H1 (cell line): ENCODE measurements around the gene CDC123. TPM values are rescaled to one million over a fixed set of nuclear protein-coding genes. Genes with fewer than 3 reads are reported as not detected.

Experiments
- CTCF ChIA-PET: fragments of 300-600 bp; sonication (Branson Sonifier 250); formaldehyde crosslinking; loops from one replicate; lab custom pipeline; 2021; ENCODE audit not compliant: partially characterized antibody; lab: Charles Lee
- POLR2A ChIA-PET: fragments of 300-600 bp; sonication (Branson Sonifier 250); formaldehyde crosslinking; loops from one replicate; lab custom pipeline; 2021; ENCODE audit warnings: inconsistent platforms; ENCODE audit not compliant: partially characterized antibody; lab: Charles Lee
- DNase-seq, 2 experiments: peaks; one replicate each; pipeline versions ENCODE4 v3.0.0 to v3.0.0-alpha.2; 2010 to 2022; ENCODE audit warnings: low spot score in 2 of 2, low read depth in 1 of 2, mixed read lengths in 1 of 2
- FAIRE-seq: peaks from 2 replicates; lab custom pipeline; 2011; peaks lifted over from hg19 to GRCh38; lab: Jason Lieb, UNC
- H2AFZ ChIP-seq: 2 replicates; pipeline ENCODE4 v1.8.1; 2012; ENCODE audit warnings: low read length, inconsistent platforms
- H2AK5ac ChIP-seq: 2 replicates; pipeline ENCODE4 v1.6.1; 2013; ENCODE audit warnings: low read depth, low read length
- H2BK120ac ChIP-seq: replicated peaks from 2 replicates; pipeline ENCODE3; 2013; ENCODE audit warnings: low read depth, low read length, inconsistent platforms
- H2BK12ac ChIP-seq: 2 replicates; pipeline ENCODE4 v1.6.1; 2013; ENCODE audit warnings: low read depth, low read length
- H2BK15ac ChIP-seq: 2 replicates; pipeline ENCODE4 v1.6.1; 2013; ENCODE audit warnings: low read length
- H2BK20ac ChIP-seq: 2 replicates; pipeline ENCODE4 v1.6.1; 2013; ENCODE audit warnings: low read length
- H2BK5ac ChIP-seq: 2 replicates; pipeline ENCODE4 v1.6.1; 2013; ENCODE audit warnings: low read depth, low read length
- H3K14ac ChIP-seq: 2 replicates; pipeline ENCODE4 v1.6.1; 2013; ENCODE audit warnings: inconsistent platforms; ENCODE audit not compliant: insufficient read length
- H3K18ac ChIP-seq: 2 replicates; pipeline ENCODE4 v1.6.1; 2013; ENCODE audit warnings: low read length; ENCODE audit errors: extremely low read depth
- H3K23ac ChIP-seq: 2 replicates; pipeline ENCODE4 v1.6.1; 2013; ENCODE audit warnings: inconsistent platforms; ENCODE audit not compliant: insufficient read length
- H3K23me2 ChIP-seq: 2 replicates; pipeline ENCODE4 v1.6.1; 2013; ENCODE audit warnings: low read depth, low read length
- H3K27ac ChIP-seq: 2 replicates; pipeline ENCODE4 v1.6.1; 2011; ENCODE audit warnings: low read depth, low read length, inconsistent platforms
- H3K27me3 ChIP-seq, 4 experiments: replicated peaks in 1 of 4; 1 replicate in 1 of 4; 2 replicates in 3 of 4; pipeline versions ENCODE4 v1.6.1 to v1.8.1; 2011 to 2013; ENCODE audit warnings: low read length in 3 of 4, mild to moderate bottlenecking in 3 of 4, inconsistent platforms in 2 of 4, mixed read lengths in 2 of 4, moderate library complexity in 1 of 4; ENCODE audit not compliant: control insufficient read depth in 3 of 4, insufficient read depth in 3 of 4; ENCODE audit errors: extremely low read depth in 1 of 4
- H3K36me3 ChIP-seq, 4 experiments: 2 replicates each; pipeline versions ENCODE4 v1.6.1 to v1.8.1; 2011 to 2013; ENCODE audit warnings: mild to moderate bottlenecking in 4 of 4, low read length in 3 of 4, moderate library complexity in 2 of 4, control low read depth in 1 of 4, inconsistent platforms in 1 of 4; ENCODE audit not compliant: insufficient read depth in 4 of 4, control insufficient read depth in 2 of 4
- H3K4ac ChIP-seq: replicated peaks from 2 replicates; pipeline ENCODE3; 2013; ENCODE audit warnings: low read length, low read depth, mixed read lengths, inconsistent platforms; ENCODE audit not compliant: insufficient read length
- H3K4me1 ChIP-seq, 4 experiments: replicated peaks in 1 of 4; 1 replicate in 1 of 4; 2 replicates in 3 of 4; pipeline versions ENCODE4 v1.6.1 to v1.8.1; 2011 to 2013; ENCODE audit warnings: low read length in 3 of 4, inconsistent platforms in 2 of 4, mixed read lengths in 1 of 4; ENCODE audit not compliant: insufficient read depth in 4 of 4, control insufficient read depth in 3 of 4
- H3K4me2 ChIP-seq, 2 experiments: 2 replicates each; pipeline versions ENCODE4 v1.6.1 to v1.8.1; 2011 to 2013; ENCODE audit warnings: low read depth in 2 of 2, low read length in 2 of 2, control low read depth in 1 of 2, inconsistent platforms in 1 of 2, mild to moderate bottlenecking in 1 of 2; ENCODE audit not compliant: insufficient read depth in 1 of 2
- H3K4me3 ChIP-seq, 4 experiments: fragments of 200-600, 300-600 bp in 1 of 4; sonication (generic), shearing (Covaris generic), sonication (Bioruptor Twin) in 1 of 4; 2 replicates each; pipeline versions ENCODE4 v1.5.1 to v1.8.1; 2011 to 2016; ENCODE audit warnings: low read length in 4 of 4, low read depth in 3 of 4, control low read depth in 2 of 4, inconsistent platforms in 2 of 4, mild to moderate bottlenecking in 2 of 4, mixed read lengths in 1 of 4, moderate library complexity in 1 of 4; ENCODE audit not compliant: insufficient read depth in 2 of 4; ENCODE audit errors: extremely low read depth in 1 of 4
- H3K56ac ChIP-seq: replicated peaks from 2 replicates; pipeline ENCODE3; 2013; ENCODE audit warnings: low read depth, mild to moderate bottlenecking, mixed read lengths, low read length, inconsistent platforms; ENCODE audit not compliant: insufficient read length
- H3K79me1 ChIP-seq: 2 replicates; pipeline ENCODE4 v1.6.1; 2013; ENCODE audit warnings: low read depth, low read length, control low read depth
- H3K79me2 ChIP-seq, 2 experiments: 2 replicates each; pipeline versions ENCODE4 v1.6.1 to v1.8.1; 2012 to 2013; ENCODE audit warnings: low read length in 2 of 2, mild to moderate bottlenecking in 2 of 2, inconsistent platforms in 1 of 2; ENCODE audit not compliant: insufficient read depth in 2 of 2, control insufficient read depth in 1 of 2
- H3K9ac ChIP-seq, 4 experiments: replicated peaks in 1 of 4; 1 replicate in 1 of 4; 2 replicates in 3 of 4; pipeline versions ENCODE4 v1.6.1 to v1.8.1; 2011 to 2013; ENCODE audit warnings: low read depth in 3 of 4, low read length in 3 of 4, control low read depth in 2 of 4, mild to moderate bottlenecking in 2 of 4, moderate library complexity in 2 of 4, inconsistent platforms in 1 of 4; ENCODE audit errors: extremely low read depth in 1 of 4
- H3K9me3 ChIP-seq, 2 experiments: 2 replicates each; pipeline versions ENCODE4 v1.6.1 to v1.8.1; 2012 to 2013; ENCODE audit warnings: mild to moderate bottlenecking in 2 of 2, moderate library complexity in 2 of 2, control low read depth in 1 of 2, inconsistent platforms in 1 of 2, low read depth in 1 of 2, low read length in 1 of 2, mixed read lengths in 1 of 2; ENCODE audit not compliant: insufficient read depth in 2 of 2
- H4K20me1 ChIP-seq, 2 experiments: replicated peaks in 1 of 2; 2 replicates each; pipeline versions ENCODE3 to v1.8.1; 2011 to 2013; ENCODE audit warnings: inconsistent platforms in 2 of 2, low read length in 2 of 2, mild to moderate bottlenecking in 1 of 2; ENCODE audit not compliant: insufficient read depth in 2 of 2, control insufficient read depth in 1 of 2
- H4K5ac ChIP-seq: 2 replicates; pipeline ENCODE4 v1.6.1; 2013; ENCODE audit warnings: low read length, low read depth, mixed read lengths, inconsistent platforms; ENCODE audit not compliant: insufficient read length
- H4K8ac ChIP-seq: 2 replicates; pipeline ENCODE4 v1.8.0; 2013; ENCODE audit warnings: mild to moderate bottlenecking, moderate library complexity, low read length, inconsistent platforms; ENCODE audit not compliant: insufficient read depth; ENCODE audit errors: extremely low read depth
- H4K91ac ChIP-seq: replicated peaks from 2 replicates; pipeline ENCODE3; 2013; ENCODE audit warnings: low read length, mixed read lengths, inconsistent platforms; ENCODE audit not compliant: insufficient read length
- ATF3 ChIP-seq: IDR thresholded peaks from 2 replicates; pipeline ENCODE4 v1.6.1; 2011; ENCODE audit warnings: low read depth, mild to moderate bottlenecking, low read length; ENCODE audit not compliant: insufficient read depth
- MAX ChIP-seq: IDR thresholded peaks from 2 replicates; pipeline ENCODE4 v1.6.1; 2012; ENCODE audit warnings: inconsistent platforms
- SUZ12 ChIP-seq: fragments of 200-600 bp; sonication (generic); IDR thresholded peaks from 2 replicates; pipeline ENCODE4 v1.6.1; 2012; ENCODE audit warnings: mild to moderate bottlenecking, inconsistent platforms, low read length, moderate library complexity, mixed read lengths
- TBP ChIP-seq: IDR thresholded peaks from 2 replicates; pipeline ENCODE4 v1.6.1; 2011; ENCODE audit warnings: low read depth, low read length, improper control_type of control experiment
- WGBS, 2 experiments: shearing (Covaris generic) in 1 of 2; methylation state at CpG; one replicate each; pipeline versions ENCODE4 v1.1.6 to v1.1.7; 2013 to 2015; ENCODE audit warnings: low lambda C conversion rate in 2 of 2, mixed read lengths in 2 of 2, inconsistent platforms in 1 of 2, low coverage in 1 of 2, missing lambda C conversion rate in 1 of 2; ENCODE audit not compliant: insufficient replicate concordance in 2 of 2, insufficient coverage in 1 of 2, insufficient read length in 1 of 2; ENCODE audit errors: extremely low coverage in 1 of 2, missing lambda C conversion rate in 1 of 2; 5-methylcytosine and 5-hydroxymethylcytosine counted together
- polyA plus RNA-seq, 7 experiments: library from polyadenylated mRNA; depleted of rRNA in 3 of 7; stranded (reverse) in 5 of 7; unstranded in 2 of 7; fragments of >200 nt in 5 of 7; fragments of 200-250 nt in 2 of 7; gene quantifications; 1 replicate in 5 of 7; 2 replicates in 1 of 7; 4 replicates in 1 of 7; pipeline versions ENCODE4 v1.2.1 to v1.2.3, GENCODE V29; 2011 to 2013; ENCODE audit warnings: missing spikeins in 2 of 7, mixed read lengths in 2 of 7
- total RNA-seq: library from RNA; stranded (reverse); fragmentation: NEBNext Ultra II Directional; extraction: Animal tissue kit (Norgen Biotek cat#: 25700); gene quantifications from 2 replicates; pipeline ENCODE4 v1.2.1, GENCODE V29; 2021

The CDC123 gene
- total and polyA plus RNA-seq, 2 of the 8 experiments (the other 6 are each of a cell fraction or from before 2014, with no cell fraction given) = 115 to 202 TPM

- TF ChIP-seq MAX = no peak
- TF ChIP-seq SUZ12 = no peak
- no peak for TF ChIP-seq TBP
- TF ChIP-seq ATF3 = no peak
- no peaks in the 10 kb centered on the region for H3K27me3 ChIP-seq
- no peak overlapping the region for H3K56ac ChIP-seq
- H3K27ac ChIP-seq = no peak overlapping the region
- no peak overlapping the region for H2BK12ac ChIP-seq
- H3K14ac ChIP-seq = no peak overlapping the region
- H3K18ac ChIP-seq = no peak overlapping the region
- DNase-seq = no peak
- H3K4me3 ChIP-seq = no peak overlapping the region
- H4K8ac ChIP-seq = no peak overlapping the region
- peaks cover 8% of the 10 kb centered on the region for H3K79me1 ChIP-seq
- no peak overlapping the region for H3K23ac ChIP-seq
- CTCF ChIA-PET = no interaction called here
- no peak overlapping the region for H2AK5ac ChIP-seq
- POLR2A ChIA-PET = interaction anchor here (0.6 to 1.3 kb wide), 4 partner anchors 8 to 16 kb away, joined by 3 to 4 read pairs (median 3); partner anchors contain the start of genes CDC123 and NUDT5
- no peak overlapping the region for H3K9ac ChIP-seq
- H4K20me1 ChIP-seq = peaks cover 8 to 14% of the 10 kb centered on the region in 2 experiments
- H2BK120ac ChIP-seq = no peak overlapping the region
- WGBS, 2 experiments = 82% methylated on average over 3 of the region's 3 CpGs; no CpG with 5 or more reads in 1 of the 2 experiments
- H3K4ac ChIP-seq = no peak overlapping the region
- H3K9me3 ChIP-seq = 0 out of 4 replicates have a peak, but pooled peaks cover 0 to 2% of the 10 kb centered on the region in 2 experiments
- no peak overlapping the region for H2BK20ac ChIP-seq
- H4K5ac ChIP-seq = no peak overlapping the region
- H2BK5ac ChIP-seq = no peak overlapping the region
- peaks cover 0 to 87% of the 10 kb centered on the region in 2 experiments; a peak in 3 of 4 replicates for H3K79me2 ChIP-seq
- H2BK15ac ChIP-seq = no peak overlapping the region
- H2AFZ ChIP-seq = no peak overlapping the region
- no peak overlapping the region for H4K91ac ChIP-seq
- no peak overlapping the region for H3K4me2 ChIP-seq
- no peaks in the 10 kb centered on the region for H3K4me1 ChIP-seq
- peaks cover 6 to 53% (median 33%) of the 10 kb centered on the region in 4 experiments; a peak in 7 of 8 replicates for H3K36me3 ChIP-seq
- peaks cover 2% of the 10 kb centered on the region; the same call in 1 of the 2 replicates for H3K23me2 ChIP-seq
- no peak for FAIRE-seq
Measured at GRCh38 chr10:12205082-12205481, 9.1 kb downstream of the CDC123 start.
